Colonic mucosa (tissue), 4 donors: Measurements from ENCODE around the gene MUC13. TPM values are rescaled to one million over a fixed set of nuclear protein-coding genes. Genes with fewer than 3 reads are reported as not detected.

Experiments used
- DNase-seq: peaks from one replicate; pipeline ENCODE4 v3.0.0-alpha.2; 2020
- H3K27ac ChIP-seq: fragments of 200-600 bp; one replicate; pipeline ENCODE4 v1.8.0; 2021
- H3K27me3 ChIP-seq: fragments of 200-600 bp; one replicate; pipeline ENCODE4 v1.8.0; 2021
- H3K36me3 ChIP-seq: fragments of 200-600 bp; one replicate; pipeline ENCODE4 v1.8.0; 2021
- H3K4me1 ChIP-seq: fragments of 200-600 bp; one replicate; pipeline ENCODE4 v1.8.0; 2021; ENCODE audit warnings: mild to moderate bottlenecking
- H3K4me3 ChIP-seq: fragments of 200-600 bp; one replicate; pipeline ENCODE4 v1.8.0; 2021
- H3K9ac ChIP-seq, 2 donors: one replicate each; pipeline ENCODE4 v1.7.0; 2013; ENCODE audit warnings: control low read depth in 2 of 2, low read depth in 2 of 2, low read length in 2 of 2
- H3K9me3 ChIP-seq: fragments of 200-600 bp; one replicate; pipeline ENCODE4 v1.8.0; 2021
- CTCF ChIP-seq: fragments of 200-600 bp; IDR thresholded peaks from one replicate; pipeline ENCODE4 v1.8.0; 2022; ENCODE audit warnings: antibody characterized with exemption, mild to moderate bottlenecking
- intact Hi-C: fragments of 100-400 bp; cut with DNase I; formaldehyde crosslinking; loops from one replicate; pipeline ENCODE4 v1.14.1; 2022
- total RNA-seq, 2 donors: library from RNA; stranded (reverse); fragmentation: NEBNext Ultra II Directional in 1 of 2; extraction: Animal tissue kit (Norgen Biotek cat#: 25700) in 1 of 2; gene quantifications; one replicate each; pipeline ENCODE4 v1.2.1, GENCODE V29; 2021
- donor health status: healthy.
- donor health status: DM: no; HTN: no; CAD: no.
- donor health status: DM: no; HTN: no; CAD: no.

Gene MUC13
- total RNA-seq, 2 donors from 2014 or later = 360 to 853 TPM

- Histone ChIP-seq H3K9me3 (no peaks in the 10 kb centered on the region), H3K9ac (no peak overlapping the region), H3K4me1 (no peaks in the 10 kb centered on the region), H3K27ac (no peak overlapping the region), H3K27me3 (no peaks in the 10 kb centered on the region), H3K4me3 (no peak overlapping the region), H3K36me3 (no peaks in the 10 kb centered on the region)
- DNase-seq = no peak
- intact Hi-C loops = no loop called here
- no peak for TF ChIP-seq CTCF
Measured at GRCh38 chr3:124950026-124950425, 15.5 kb upstream of the MUC13 start.

GRCh38 chr3:124942613-124943012 lies 8.1 kb upstream of the MUC13 start:
- no peak for TF ChIP-seq CTCF
- Histone ChIP-seq H3K27me3 (no peaks in the 10 kb centered on the region), H3K4me3 (no peak overlapping the region), H3K36me3 (no peaks in the 10 kb centered on the region), H3K9me3 (no peaks in the 10 kb centered on the region), H3K4me1 (no peaks in the 10 kb centered on the region), H3K27ac (no peak overlapping the region), H3K9ac (no peak overlapping the region)
- DNase-seq = no peak
- intact Hi-C loops = no loop called here

- no peaks in the 10 kb centered on the region for H3K9me3 ChIP-seq
- no peaks in the 10 kb centered on the region for H3K27me3 ChIP-seq
- H3K36me3 ChIP-seq = no peaks in the 10 kb centered on the region
- no peak overlapping the region for H3K27ac ChIP-seq
- no peak overlapping the region for H3K4me3 ChIP-seq
- DNase-seq = no peak
- no peak for TF ChIP-seq CTCF
- H3K4me1 ChIP-seq = no peaks in the 10 kb centered on the region
- no peak overlapping the region for H3K9ac ChIP-seq
- intact Hi-C loops = no loop called here
Measured at GRCh38 chr3:124941771-124942170, 7.2 kb upstream of the MUC13 start.

GRCh38 chr3:124939661-124940060 lies 5.1 kb upstream of the MUC13 start:
- Histone ChIP-seq H3K36me3 (no peaks in the 10 kb centered on the region), H3K27me3 (no peaks in the 10 kb centered on the region), H3K4me1 (no peaks in the 10 kb centered on the region), H3K9me3 (no peaks in the 10 kb centered on the region), H3K9ac (no peak overlapping the region), H3K27ac (no peak overlapping the region), H3K4me3 (no peak overlapping the region)
- DNase-seq = no peak
- intact Hi-C loops = no loop called here
- TF ChIP-seq CTCF = no peak

GRCh38 chr3:124938896-124939295 lies 4.3 kb upstream of the MUC13 start:
- no peak for TF ChIP-seq CTCF
- H3K27ac ChIP-seq = no peak overlapping the region
- no peak overlapping the region for H3K4me3 ChIP-seq
- H3K4me1 ChIP-seq = no peaks in the 10 kb centered on the region
- H3K9me3 ChIP-seq = no peaks in the 10 kb centered on the region
- no peaks in the 10 kb centered on the region for H3K36me3 ChIP-seq
- no peak overlapping the region for H3K9ac ChIP-seq
- no peaks in the 10 kb centered on the region for H3K27me3 ChIP-seq
- DNase-seq = no peak
- intact Hi-C loops = no loop called here

GRCh38 chr3:124937049-124937448 lies 2.5 kb upstream of the MUC13 start:
- no peak overlapping the region for H3K4me3 ChIP-seq
- H3K9me3 ChIP-seq = no peaks in the 10 kb centered on the region
- no peak for TF ChIP-seq CTCF
- H3K4me1 ChIP-seq = no peaks in the 10 kb centered on the region
- intact Hi-C loops = no loop called here
- H3K27me3 ChIP-seq = no peaks in the 10 kb centered on the region
- no peaks in the 10 kb centered on the region for H3K36me3 ChIP-seq
- H3K9ac ChIP-seq = no peak overlapping the region
- no peak overlapping the region for H3K27ac ChIP-seq
- no peak for DNase-seq
